Liver (tissue), 3 donors: ENCODE results near the gene DES.

ENCODE experiments used
- CTCF ChIP-seq: fragments of 150-350 bp; IDR thresholded peaks from 2 replicates; pipeline ENCODE4 v1.5.1; 2017; ENCODE audit warnings: improper control_type of control experiment, low read depth, low read length; ENCODE audit not compliant: missing input control
- MAX ChIP-seq: IDR thresholded peaks from 2 replicates; pipeline ENCODE4 v1.6.1; 2016; ENCODE audit warnings: antibody characterized with exemption
- SP1 ChIP-seq: IDR thresholded peaks from 2 replicates; pipeline ENCODE4 v1.6.1; 2018; ENCODE audit warnings: antibody characterized with exemption, mild to moderate bottlenecking
- YY1 ChIP-seq: IDR thresholded peaks from 2 replicates; pipeline ENCODE4 v1.6.1; 2016; ENCODE audit warnings: antibody characterized with exemption, mild to moderate bottlenecking
- donor health status: healthy.
- donor health status: healthy.

GRCh38 chr2:219426068-219426443 lies 7.9 kb downstream of the DES start:
- no peak for TF ChIP-seq YY1
- no peak for TF ChIP-seq MAX
- TF ChIP-seq CTCF: no peak
- TF ChIP-seq SP1: no peak
